Ovary (tissue), 3 donors: ENCODE results near the gene KIF21A.

Source experiments
- POLR2A ChIP-seq: fragments of 450-650 bp; IDR thresholded peaks from one replicate; pipeline ENCODE4 v1.6.1; 2017; ENCODE audit warnings: antibody characterized with exemption, mild to moderate bottlenecking, moderate library complexity
- TF ChIP-seq, protein P1 (sequence below), 3 donors: fragments of 450-650 bp in 2 of 3; fragments of 200-600 bp in 1 of 3; IDR thresholded peaks; one replicate each; pipeline versions ENCODE4 v1.5.1 to v1.8.0; 2016 to 2022; ENCODE audit warnings: antibody characterized with exemption in 3 of 3, mild to moderate bottlenecking in 1 of 3
- donor health status: DM: no; HTN: no; CAD: no.

DNA sequence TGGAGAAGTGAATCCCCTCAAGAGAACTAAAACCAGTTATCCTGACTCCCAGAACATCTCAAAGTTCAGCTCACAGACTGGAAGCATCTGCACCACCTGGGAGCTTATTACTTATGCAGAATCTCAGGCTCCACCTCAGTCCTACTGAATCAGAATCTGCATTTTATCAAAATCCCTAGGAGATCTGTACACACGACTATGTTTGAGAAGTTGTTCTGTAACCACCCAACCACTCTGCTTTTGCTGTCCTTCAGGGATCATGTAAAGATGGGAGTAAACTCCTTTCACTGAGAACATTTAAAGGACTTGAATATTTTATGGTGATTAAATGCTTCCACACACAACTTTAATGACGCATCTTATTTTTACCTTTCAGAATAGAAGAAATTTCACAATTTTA is 98.0 kb downstream of the KIF21A start:
- TF ChIP-seq, protein P1, sequence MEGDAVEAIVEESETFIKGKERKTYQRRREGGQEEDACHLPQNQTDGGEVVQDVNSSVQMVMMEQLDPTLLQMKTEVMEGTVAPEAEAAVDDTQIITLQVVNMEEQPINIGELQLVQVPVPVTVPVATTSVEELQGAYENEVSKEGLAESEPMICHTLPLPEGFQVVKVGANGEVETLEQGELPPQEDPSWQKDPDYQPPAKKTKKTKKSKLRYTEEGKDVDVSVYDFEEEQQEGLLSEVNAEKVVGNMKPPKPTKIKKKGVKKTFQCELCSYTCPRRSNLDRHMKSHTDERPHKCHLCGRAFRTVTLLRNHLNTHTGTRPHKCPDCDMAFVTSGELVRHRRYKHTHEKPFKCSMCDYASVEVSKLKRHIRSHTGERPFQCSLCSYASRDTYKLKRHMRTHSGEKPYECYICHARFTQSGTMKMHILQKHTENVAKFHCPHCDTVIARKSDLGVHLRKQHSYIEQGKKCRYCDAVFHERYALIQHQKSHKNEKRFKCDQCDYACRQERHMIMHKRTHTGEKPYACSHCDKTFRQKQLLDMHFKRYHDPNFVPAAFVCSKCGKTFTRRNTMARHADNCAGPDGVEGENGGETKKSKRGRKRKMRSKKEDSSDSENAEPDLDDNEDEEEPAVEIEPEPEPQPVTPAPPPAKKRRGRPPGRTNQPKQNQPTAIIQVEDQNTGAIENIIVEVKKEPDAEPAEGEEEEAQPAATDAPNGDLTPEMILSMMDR (IDR thresholded peaks at IDR 0.05) = no peak
- TF ChIP-seq POLR2A = no peak
